ENCODE results near the gene TMEM8B. TPM values are rescaled to one million over a fixed set of nuclear protein-coding genes. Genes with fewer than 3 reads are reported as not detected.

TMEM8B gene
- total and polyA plus RNA-seq, 10 donors, result 2.9 to 9.8 (median 6.2) TPM

DNA sequence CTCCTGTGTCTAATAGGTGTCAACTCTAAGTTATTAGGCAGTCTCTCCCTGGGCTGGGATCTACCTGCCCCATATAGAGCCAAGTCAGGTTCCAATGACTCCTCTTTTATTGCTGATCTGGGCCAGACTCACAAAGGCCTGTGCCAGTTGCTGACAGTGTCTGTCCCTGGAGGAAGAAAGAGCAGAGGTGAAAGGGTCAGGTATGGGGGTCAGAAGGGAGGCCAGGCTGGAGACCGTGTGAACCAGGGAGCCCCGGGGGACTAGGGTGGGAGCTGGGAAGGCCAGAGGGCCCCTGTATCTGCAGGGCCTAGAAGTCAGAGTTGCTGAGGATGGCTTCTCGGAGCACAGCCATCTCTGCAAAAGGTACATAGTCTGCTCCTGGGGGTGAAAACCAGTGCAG lies 10.7 kb upstream of the TMEM8B start:
- DNase-seq, result no peak
- intact Hi-C loops (cut with DNase I; ENCODE audit: low total_unique reads), result no loop called here
- Histone ChIP-seq H3K36me3 (no peaks in the 10 kb centered on the region), H3K27ac (no peak overlapping the region), H3K4me3 (no peak overlapping the region), H3K4me1 (peaks cover 6 to 21% (median 12%) of the 10 kb centered on the region in 6 donors), H3K27me3 (replicated peaks in 1 of 7) (no peaks in the 10 kb centered on the region), H3K9me3 (no peaks in the 10 kb centered on the region)
- 82 to 92% (median 88%) methylated on average over 3 of the region's 3 CpGs for WGBS, 5 donors
- TF ChIP-seq POLR2A (IDR thresholded peaks at IDR 0.05) (no peak), POLR2AphosphoS5 (IDR thresholded peaks at IDR 0.05) (no peak)
- TF ChIP-seq, protein P1, sequence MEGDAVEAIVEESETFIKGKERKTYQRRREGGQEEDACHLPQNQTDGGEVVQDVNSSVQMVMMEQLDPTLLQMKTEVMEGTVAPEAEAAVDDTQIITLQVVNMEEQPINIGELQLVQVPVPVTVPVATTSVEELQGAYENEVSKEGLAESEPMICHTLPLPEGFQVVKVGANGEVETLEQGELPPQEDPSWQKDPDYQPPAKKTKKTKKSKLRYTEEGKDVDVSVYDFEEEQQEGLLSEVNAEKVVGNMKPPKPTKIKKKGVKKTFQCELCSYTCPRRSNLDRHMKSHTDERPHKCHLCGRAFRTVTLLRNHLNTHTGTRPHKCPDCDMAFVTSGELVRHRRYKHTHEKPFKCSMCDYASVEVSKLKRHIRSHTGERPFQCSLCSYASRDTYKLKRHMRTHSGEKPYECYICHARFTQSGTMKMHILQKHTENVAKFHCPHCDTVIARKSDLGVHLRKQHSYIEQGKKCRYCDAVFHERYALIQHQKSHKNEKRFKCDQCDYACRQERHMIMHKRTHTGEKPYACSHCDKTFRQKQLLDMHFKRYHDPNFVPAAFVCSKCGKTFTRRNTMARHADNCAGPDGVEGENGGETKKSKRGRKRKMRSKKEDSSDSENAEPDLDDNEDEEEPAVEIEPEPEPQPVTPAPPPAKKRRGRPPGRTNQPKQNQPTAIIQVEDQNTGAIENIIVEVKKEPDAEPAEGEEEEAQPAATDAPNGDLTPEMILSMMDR (IDR thresholded peaks at IDR 0.05 in 8 of 11, conservative IDR thresholded peaks at IDR 0.05 in 3 of 11), result no peak

DNA sequence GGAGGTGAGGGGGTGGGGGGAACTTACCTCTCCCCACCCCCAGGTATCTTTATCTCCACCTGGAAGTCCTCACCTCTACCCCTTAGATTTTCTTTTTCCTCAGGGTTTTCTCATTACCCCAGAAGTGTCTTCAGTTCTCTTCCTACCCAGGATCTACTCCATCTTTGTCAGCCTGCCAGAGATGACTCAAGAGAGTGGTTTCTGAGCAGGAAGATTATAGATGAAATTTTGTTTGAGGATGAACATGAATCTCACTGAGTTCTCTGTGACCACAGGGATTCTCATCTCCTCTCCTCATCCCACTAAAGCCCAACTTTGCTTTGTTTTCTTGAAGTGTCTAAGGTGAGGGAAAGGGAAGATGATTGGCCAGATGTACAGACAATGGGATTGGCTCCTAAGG lies 9.0 kb upstream of the TMEM8B start:
- intact Hi-C loops (cut with DNase I; ENCODE audit: low total_unique reads), result no loop called here
- no peak for TF ChIP-seq POLR2AphosphoS5 (IDR thresholded peaks at IDR 0.05)
- TF ChIP-seq, protein P1 (IDR thresholded peaks at IDR 0.05 in 8 of 11, conservative IDR thresholded peaks at IDR 0.05 in 3 of 11), result no peak
- no peak for TF ChIP-seq POLR2A (IDR thresholded peaks at IDR 0.05)

DNA sequence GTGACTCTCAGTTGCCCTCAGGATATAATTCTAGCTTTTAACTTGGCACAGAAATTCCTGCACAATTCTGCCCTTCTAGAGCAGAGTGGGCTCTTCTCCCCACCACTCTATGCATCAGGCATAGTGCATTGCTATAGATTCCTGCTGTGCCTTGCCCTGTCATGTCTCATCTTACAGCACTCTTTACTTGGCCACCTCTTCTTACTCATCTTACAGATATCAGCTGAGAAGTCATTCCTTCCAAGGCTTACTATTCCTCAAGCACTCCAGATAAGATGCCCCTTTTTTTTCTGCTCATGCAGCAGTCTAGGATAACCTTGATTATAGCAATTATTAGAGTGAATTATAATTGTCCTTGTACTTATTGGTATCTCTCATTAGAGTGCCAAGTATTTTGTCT lies 6.1 kb upstream of the TMEM8B start:
- H3K4me1 ChIP-seq, result peaks cover 0 to 9% (median 6%) of the 10 kb centered on the region in 6 donors
- no peak overlapping the region for H3K4me3 ChIP-seq
- no peaks in the 10 kb centered on the region for H3K27me3 ChIP-seq (replicated peaks in 1 of 7)
- intact Hi-C loops (cut with DNase I; ENCODE audit: low total_unique reads), result no loop called here
- no peaks in the 10 kb centered on the region for H3K9me3 ChIP-seq
- no peak overlapping the region for H3K27ac ChIP-seq
- TF ChIP-seq POLR2AphosphoS5 (IDR thresholded peaks at IDR 0.05) (no peak), POLR2A (IDR thresholded peaks at IDR 0.05) (no peak)
- TF ChIP-seq, protein P1 (IDR thresholded peaks at IDR 0.05 in 8 of 11, conservative IDR thresholded peaks at IDR 0.05 in 3 of 11), result no peak
- H3K36me3 ChIP-seq, result no peaks in the 10 kb centered on the region
- DNase-seq, result no peak

More for the DNA sequence above, 9.0 kb upstream of the TMEM8B start:
- no peak for DNase-seq
- Histone ChIP-seq H3K4me1 (peaks cover 0 to 9% (median 0%) of the 10 kb centered on the region in 6 donors), H3K36me3 (no peaks in the 10 kb centered on the region), H3K27ac (no peak overlapping the region), H3K27me3 (replicated peaks in 1 of 7) (no peaks in the 10 kb centered on the region), H3K4me3 (no peak overlapping the region), H3K9me3 (no peaks in the 10 kb centered on the region)

DNA sequence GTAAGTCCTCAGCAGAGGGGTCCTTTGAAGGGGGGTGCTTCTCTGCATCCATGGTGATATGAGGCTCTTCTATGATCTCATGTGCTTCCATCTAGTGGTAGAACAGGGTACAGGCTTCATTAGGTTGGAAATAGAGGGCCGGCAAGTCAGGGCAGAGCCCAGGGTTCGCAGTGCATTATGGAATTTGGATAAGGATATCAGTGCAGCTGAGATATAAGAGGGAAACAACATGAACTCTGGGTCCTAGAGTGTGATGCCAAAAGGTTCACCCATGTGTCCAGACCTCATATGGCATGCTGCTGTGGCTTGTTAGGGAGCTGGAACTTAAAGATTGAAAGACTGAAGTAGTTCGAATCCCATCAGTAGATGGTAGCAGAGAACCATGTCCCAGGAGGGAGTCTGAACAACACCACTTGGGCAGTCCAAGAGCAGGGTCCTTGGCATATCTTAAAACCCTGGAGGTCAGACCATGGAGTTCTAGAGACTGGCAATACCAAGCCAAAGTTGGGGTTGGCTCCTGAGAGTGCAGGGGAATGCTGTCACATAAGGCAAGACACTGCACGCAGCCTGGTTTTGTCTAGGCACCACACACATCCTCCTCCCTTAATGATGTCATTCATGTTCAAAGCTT lies 2.8 kb upstream of the TMEM8B start:
- no peaks in the 10 kb centered on the region for H3K36me3 ChIP-seq
- no peaks in the 10 kb centered on the region for H3K9me3 ChIP-seq
- no peak overlapping the region for H3K4me3 ChIP-seq
- intact Hi-C loops (cut with DNase I; ENCODE audit: low total_unique reads), result no loop called here
- peaks cover 4 to 37% (median 23%) of the 10 kb centered on the region in 6 donors for H3K4me1 ChIP-seq
- H3K27me3 ChIP-seq (replicated peaks in 1 of 7), result no peaks in the 10 kb centered on the region
- H3K27ac ChIP-seq, result no peak overlapping the region
- no peak for DNase-seq
- TF ChIP-seq POLR2AphosphoS5 (IDR thresholded peaks at IDR 0.05), result no peak
- TF ChIP-seq, protein P1 (IDR thresholded peaks at IDR 0.05 in 8 of 11, conservative IDR thresholded peaks at IDR 0.05 in 3 of 11), result peak; percentile 71 to 90 (median 85)
- 28 to 34% (median 31%) methylated on average over 4 of the region's 4 CpGs for WGBS, 5 donors
